Islet of Langerhans (tissue), 1 donor: ENCODE measurements around the gene RFWD3.

Experiments
- FAIRE-seq: peaks from one replicate; lab custom pipeline; 2011; peaks lifted over from hg19 to GRCh38; lab: Jason Lieb, UNC

Gene RFWD3

GRCh38 chr16:74578838-74579237 lies 87.8 kb downstream of the RFWD3 start:
- FAIRE-seq: no peak

- no peak for FAIRE-seq
These were observed 88.2 kb downstream of the RFWD3 start for GRCh38 chr16:74578433-74578832.

- no peak for FAIRE-seq
These were observed 88.8 kb downstream of the RFWD3 start for GRCh38 chr16:74577882-74578366.

- FAIRE-seq: no peak
These were observed 90.7 kb downstream of the RFWD3 start for GRCh38 chr16:74575807-74576643.

- no peak for FAIRE-seq
These were observed 91.4 kb downstream of the RFWD3 start for GRCh38 chr16:74575175-74575806.

- no peak for FAIRE-seq
These were observed 92.5 kb downstream of the RFWD3 start for GRCh38 chr16:74574146-74574545.

- no peak for FAIRE-seq
These were observed 93.1 kb downstream of the RFWD3 start for GRCh38 chr16:74573622-74574021.
